Activated CD4-positive, alpha-beta T cell treated with anti-CD3 and anti-CD28 coated beads for 36 hours (primary cell): Measurements from ENCODE around the gene ARRDC2. TPM values are rescaled to one million over a fixed set of nuclear protein-coding genes. Genes with fewer than 3 reads are reported as not detected.

ENCODE experiments used
- ATAC-seq: fragments of 200-7000 bp; cut with Tn5 transposase; one replicate; pipeline ENCODE4 v1.10.0; 2021; ENCODE audit warnings: mild to moderate bottlenecking, moderate library complexity
- CTCF ChIA-PET: fragments of 350-600 bp; sonication (Branson Sonifier 250); formaldehyde crosslinking; loops from one replicate; lab custom pipeline; 2021; ENCODE audit warnings: antibody characterized with exemption; lab: Charles Lee
- POLR2A ChIA-PET: fragments of 350-600 bp; sonication (Branson Sonifier 250); formaldehyde crosslinking; loops from one replicate; lab custom pipeline; 2021; ENCODE audit warnings: antibody characterized with exemption, inconsistent platforms; lab: Charles Lee
- DNase-seq: peaks from one replicate; pipeline ENCODE4 v3.0.0-alpha.2; 2020
- H3K27ac Mint-ChIP-seq: one replicate; pipeline ENCODE4 v1.8.0; 2021; ENCODE audit warnings: mixed read lengths
- H3K27me3 Mint-ChIP-seq: one replicate; pipeline ENCODE4 v1.8.0; 2021; ENCODE audit warnings: mixed read lengths
- H3K36me3 Mint-ChIP-seq: one replicate; pipeline ENCODE4 v1.8.0; 2021; ENCODE audit warnings: low read depth, mixed read lengths
- H3K4me1 Mint-ChIP-seq: one replicate; pipeline ENCODE4 v1.8.0; 2021; ENCODE audit warnings: mixed read lengths
- H3K4me3 Mint-ChIP-seq: one replicate; pipeline ENCODE4 v1.8.0; 2021; ENCODE audit warnings: mild to moderate bottlenecking, moderate library complexity, mixed read lengths
- H3K9me3 Mint-ChIP-seq: one replicate; pipeline ENCODE4 v1.8.0; 2021; ENCODE audit warnings: low read depth, mixed read lengths
- intact Hi-C, 2 experiments: fragments of 100-400 bp; cut with DNase I in 1 of 2; cut with micrococcal nuclease in 1 of 2; formaldehyde crosslinking; loops; one replicate each; pipeline versions ENCODE4 v1.14.2 to v1.15.1; 2022 to 2024; cut with DNase I, micrococcal nuclease
- total RNA-seq, 2 experiments: library from RNA; stranded (reverse); gene quantifications; one replicate each; pipeline ENCODE4 v1.2.3, GENCODE V29; 2021

The ARRDC2 gene
- total RNA-seq, 2 experiments from 2014 or later = 13.5 to 21.7 TPM

DNA sequence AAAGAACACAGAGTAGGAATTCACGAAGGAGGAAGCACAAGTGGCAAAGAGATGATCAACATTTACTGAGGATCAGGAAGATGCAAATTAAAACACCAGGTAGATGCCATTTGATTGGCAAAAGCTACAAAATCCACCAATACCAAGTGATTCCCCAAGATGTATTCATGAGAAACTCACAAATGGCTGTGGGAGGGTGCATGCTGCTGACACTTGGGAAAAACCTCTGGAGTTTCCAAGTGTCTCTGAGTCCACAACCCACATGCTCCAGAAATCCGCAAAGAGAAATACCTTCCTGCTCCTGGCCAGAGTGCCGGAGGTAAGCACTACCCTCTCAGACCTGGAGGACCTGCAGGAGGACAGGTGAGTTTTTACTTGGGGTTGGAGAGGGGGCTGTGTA lies 35.7 kb downstream of the ARRDC2 start:
- peak overlapping the region; percentile 11 for H3K27ac Mint-ChIP-seq
- peaks cover 34% of the 10 kb centered on the region for H3K4me1 Mint-ChIP-seq

DNA sequence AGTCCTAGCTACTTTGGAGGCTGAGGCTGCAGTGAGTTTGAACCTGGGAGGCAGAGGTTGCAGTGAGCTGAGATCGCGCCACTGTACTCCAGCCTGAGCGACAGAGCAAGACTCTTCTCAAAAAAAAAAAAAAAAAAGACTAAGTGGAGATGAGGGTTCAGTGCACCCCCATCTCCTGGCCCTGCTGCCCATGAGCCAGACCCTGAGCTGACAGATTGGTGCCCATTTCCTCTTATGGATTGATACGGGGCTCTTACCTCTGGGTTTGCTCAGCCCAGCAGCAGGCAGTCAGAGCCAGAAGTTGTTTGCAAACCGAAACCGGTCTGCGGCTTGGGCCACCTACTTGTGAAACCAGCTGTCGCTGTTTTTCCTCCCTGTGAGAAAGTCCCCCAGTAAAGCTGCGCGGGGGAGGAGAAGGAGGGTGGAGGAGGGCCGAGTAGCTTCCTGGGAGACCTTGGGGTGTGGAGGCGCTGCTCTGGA lies 36.9 kb downstream of the ARRDC2 start:
- POLR2A ChIA-PET = interaction anchor here (0.6 to 1.2 kb wide), 8 partner anchors 12 to 637 kb away, joined by 3 to 9 read pairs (median 4); no protein-coding TSS in a partner anchor
- intact Hi-C loops = loop anchor here (1.0 to 2.0 kb wide), 7 partner anchors 13 to 99 kb away; no protein-coding TSS in a partner anchor
- Mint-ChIP-seq H3K27me3 (peaks cover 9% of the 10 kb centered on the region), H3K9me3 (peaks cover 2% of the 10 kb centered on the region), H3K4me1 (peaks cover 34% of the 10 kb centered on the region), H3K27ac (peak overlapping the region; percentile 16), H3K36me3 (no peaks in the 10 kb centered on the region), H3K4me3 (peak overlapping the region; percentile 11)
- CTCF ChIA-PET = interaction anchor here (0.6 to 1.6 kb wide), 13 partner anchors 13 to 256 kb away, joined by 3 to 12 read pairs (median 4); partner anchors contain the start of gene ARRDC2
- ATAC-seq = peak; percentile 94
- peak; percentile 96 for DNase-seq

More for the DNA sequence above, 35.7 kb downstream of the ARRDC2 start:
- peaks cover 9% of the 10 kb centered on the region for H3K27me3 Mint-ChIP-seq
- ATAC-seq = no peak
- ChIA-PET CTCF (no interaction called here), POLR2A (interaction anchor here (0.9 kb wide), 1 partner anchor 12 kb away, joined by 5 read pairs; no protein-coding TSS in a partner anchor)
- no peak for DNase-seq
- H3K36me3 Mint-ChIP-seq = no peaks in the 10 kb centered on the region
- intact Hi-C loops = loop anchor here (2.0 kb wide), 2 partner anchors 15 to 21 kb away; no protein-coding TSS in a partner anchor
- peaks cover 2% of the 10 kb centered on the region for H3K9me3 Mint-ChIP-seq
- H3K4me3 Mint-ChIP-seq = no peak overlapping the region

GRCh38 chr19:18045307-18046050 lies 37.5 kb downstream of the ARRDC2 start:
- POLR2A ChIA-PET = interaction anchor here (0.6 to 1.2 kb wide), 6 partner anchors 11 to 638 kb away, joined by 3 to 9 read pairs (median 3); no protein-coding TSS in a partner anchor
- CTCF ChIA-PET = interaction anchor here (0.6 to 1.6 kb wide), 9 partner anchors 12 to 107 kb away, joined by 3 to 12 read pairs (median 4); partner anchors contain the start of gene ARRDC2
- ATAC-seq (peak; percentile 13), DNase-seq (no peak)
- Mint-ChIP-seq H3K4me1 (peaks cover 40% of the 10 kb centered on the region), H3K27ac (peak overlapping the region; percentile 42), H3K9me3 (peaks cover 2% of the 10 kb centered on the region), H3K36me3 (no peaks in the 10 kb centered on the region), H3K4me3 (peak overlapping the region; percentile 11), H3K27me3 (peaks cover 9% of the 10 kb centered on the region)
- intact Hi-C loops = loop anchor here (1.0 to 2.0 kb wide), 7 partner anchors 13 to 99 kb away; no protein-coding TSS in a partner anchor

DNA sequence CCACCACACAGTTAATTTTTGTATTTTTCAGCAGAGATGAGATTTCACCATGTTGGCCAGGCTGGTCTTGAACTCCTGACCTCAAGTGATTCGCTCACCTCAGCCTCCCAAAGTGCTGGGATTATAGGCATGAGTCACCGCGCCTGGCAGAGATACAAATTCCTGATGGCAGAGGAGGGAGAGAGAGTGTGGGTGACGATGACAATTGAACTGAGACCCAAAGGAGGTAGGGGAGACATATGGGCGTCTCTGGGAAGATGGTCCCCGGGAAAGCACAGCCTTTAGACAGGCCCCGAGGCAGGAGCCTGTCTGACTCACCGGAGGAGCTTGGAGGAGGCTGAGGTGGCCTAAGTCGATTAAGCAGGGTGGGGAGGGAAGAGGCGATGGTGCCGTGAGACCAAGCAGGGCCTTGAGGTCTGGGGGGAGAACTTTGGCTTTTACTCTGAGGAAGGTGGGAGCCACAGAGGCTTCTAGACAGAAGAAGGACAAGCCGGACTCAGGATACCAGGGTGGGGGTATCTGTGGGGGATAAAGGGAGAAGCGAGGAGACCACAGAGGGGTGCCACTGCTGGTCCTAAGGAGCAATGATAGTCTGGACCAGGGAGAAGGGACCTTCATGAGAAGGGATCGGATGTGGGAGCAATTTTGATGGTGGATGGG lies 38.2 kb downstream of the ARRDC2 start:
- Mint-ChIP-seq H3K27ac (peak overlapping the region; percentile 42), H3K4me1 (peaks cover 44% of the 10 kb centered on the region), H3K4me3 (no peak overlapping the region), H3K9me3 (no peaks in the 10 kb centered on the region), H3K27me3 (peaks cover 7% of the 10 kb centered on the region), H3K36me3 (no peaks in the 10 kb centered on the region)
- ChIA-PET POLR2A (interaction anchor here (1.0 kb wide), 1 partner anchor 10 kb away, joined by 3 read pairs; no protein-coding TSS in a partner anchor), CTCF (interaction anchor here (1.4 kb wide), 1 partner anchor 38 kb away, joined by 12 read pairs; the partner anchor contains the start of gene ARRDC2)
- intact Hi-C loops = no loop called here
- DNase-seq = peak; percentile 51
- no peak for ATAC-seq

DNA sequence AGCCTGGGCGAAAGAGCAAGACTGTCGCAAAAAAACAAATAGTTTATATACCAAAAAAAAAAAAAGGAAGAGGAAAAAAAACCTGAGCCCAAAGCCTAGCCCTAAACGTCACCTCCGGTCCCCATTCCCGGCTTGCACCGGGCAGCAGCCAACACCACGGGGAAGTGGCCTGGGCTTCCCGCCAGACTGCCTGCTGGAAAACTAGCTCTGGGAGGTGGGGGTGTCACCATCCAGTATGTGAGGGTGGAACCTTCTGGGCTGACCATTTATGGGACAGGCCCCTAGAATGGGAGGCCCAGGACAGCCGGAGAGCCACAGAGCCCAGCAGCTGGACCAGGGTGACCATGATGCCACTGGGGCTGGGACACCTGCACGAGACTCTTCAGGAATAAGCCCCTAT lies 41.4 kb downstream of the ARRDC2 start:
- ChIA-PET POLR2A (no interaction called here), CTCF (interaction anchor here (0.5 kb wide), 1 partner anchor 40 kb away, joined by 3 read pairs; no protein-coding TSS in a partner anchor)
- Mint-ChIP-seq H3K9me3 (no peaks in the 10 kb centered on the region), H3K27me3 (no peaks in the 10 kb centered on the region), H3K27ac (no peak overlapping the region), H3K36me3 (no peaks in the 10 kb centered on the region), H3K4me1 (peaks cover 33% of the 10 kb centered on the region), H3K4me3 (no peak overlapping the region)
- intact Hi-C loops = no loop called here
- DNase-seq = no peak
- ATAC-seq = no peak

DNA sequence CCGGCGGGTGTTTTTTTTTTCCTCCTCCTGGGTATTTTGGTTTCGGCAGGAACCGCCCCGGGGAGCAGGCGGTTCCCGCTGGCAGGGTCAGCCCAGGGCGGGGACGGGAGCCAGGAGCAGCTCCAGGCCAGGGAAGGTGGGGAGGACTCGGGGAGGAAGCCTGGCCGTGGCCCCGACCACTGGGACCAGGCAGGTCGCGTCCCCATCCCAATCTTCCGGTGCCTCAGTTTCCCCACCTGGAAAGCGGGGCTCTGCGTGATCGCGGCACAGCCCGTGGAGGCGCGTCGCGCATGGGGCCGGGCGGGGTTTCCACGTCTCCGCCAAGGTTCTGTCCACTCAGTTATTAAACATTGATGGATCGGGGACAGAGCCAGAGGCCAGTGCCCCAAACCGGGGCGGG lies 43.9 kb downstream of the ARRDC2 start:
- DNase-seq (no peak), ATAC-seq (no peak)
- Mint-ChIP-seq H3K4me1 (peaks cover 11% of the 10 kb centered on the region), H3K9me3 (no peaks in the 10 kb centered on the region), H3K27ac (no peak overlapping the region), H3K27me3 (no peaks in the 10 kb centered on the region), H3K36me3 (no peaks in the 10 kb centered on the region), H3K4me3 (no peak overlapping the region)
- POLR2A ChIA-PET = no interaction called here
- intact Hi-C loops = no loop called here
- CTCF ChIA-PET = interaction anchor here (0.5 kb wide), 1 partner anchor 108 kb away, joined by 3 read pairs; no protein-coding TSS in a partner anchor

GRCh38 chr19:18053576-18054219 lies 45.7 kb downstream of the ARRDC2 start:
- no peaks in the 10 kb centered on the region for H3K9me3 Mint-ChIP-seq
- CTCF ChIA-PET = no interaction called here
- peaks cover 20% of the 10 kb centered on the region for H3K4me1 Mint-ChIP-seq
- ATAC-seq = no peak
- DNase-seq = peak; percentile 34
- no peak overlapping the region for H3K27ac Mint-ChIP-seq
- no peak overlapping the region for H3K4me3 Mint-ChIP-seq
- H3K36me3 Mint-ChIP-seq = no peaks in the 10 kb centered on the region
- H3K27me3 Mint-ChIP-seq = no peaks in the 10 kb centered on the region
- intact Hi-C loops = no loop called here
- POLR2A ChIA-PET = no interaction called here

GRCh38 chr19:18055967-18056366 lies 48.0 kb downstream of the ARRDC2 start:
- Mint-ChIP-seq H3K9me3 (no peaks in the 10 kb centered on the region), H3K36me3 (peaks cover 7% of the 10 kb centered on the region), H3K4me3 (no peak overlapping the region), H3K27me3 (no peaks in the 10 kb centered on the region), H3K27ac (no peak overlapping the region), H3K4me1 (peaks cover 11% of the 10 kb centered on the region)
- no peak for DNase-seq
- ChIA-PET POLR2A (interaction anchor here (0.6 kb wide), 1 partner anchor 251 kb away, joined by 3 read pairs; no protein-coding TSS in a partner anchor), CTCF (interaction anchor here (0.7 to 7.9 kb wide), 7 partner anchors 31 to 231 kb away, joined by 3 to 71 read pairs (median 3); partner anchors contain the start of genes ARRDC2, CCDC124 and IL12RB1)
- ATAC-seq = no peak
- intact Hi-C loops = loop anchor here in 1 of 2 experiments (5.0 kb wide), 1 partner anchor 34 kb away; no protein-coding TSS in a partner anchor

GRCh38 chr19:18057557-18057956 lies 49.6 kb downstream of the ARRDC2 start:
- H3K36me3 Mint-ChIP-seq = peaks cover 7% of the 10 kb centered on the region
- CTCF ChIA-PET = interaction anchor here (0.7 to 7.9 kb wide), 5 partner anchors 13 to 119 kb away, joined by 3 to 71 read pairs (median 4); partner anchors contain the start of gene ARRDC2
- intact Hi-C loops = loop anchor here in 1 of 2 experiments (5.0 kb wide), 1 partner anchor 35 kb away; no protein-coding TSS in a partner anchor
- no peaks in the 10 kb centered on the region for H3K27me3 Mint-ChIP-seq
- POLR2A ChIA-PET = no interaction called here
- no peak overlapping the region for H3K4me3 Mint-ChIP-seq
- H3K27ac Mint-ChIP-seq = peak overlapping the region; percentile 72
- DNase-seq = no peak
- H3K4me1 Mint-ChIP-seq = peaks cover 9% of the 10 kb centered on the region
- no peak for ATAC-seq
- H3K9me3 Mint-ChIP-seq = no peaks in the 10 kb centered on the region

DNA sequence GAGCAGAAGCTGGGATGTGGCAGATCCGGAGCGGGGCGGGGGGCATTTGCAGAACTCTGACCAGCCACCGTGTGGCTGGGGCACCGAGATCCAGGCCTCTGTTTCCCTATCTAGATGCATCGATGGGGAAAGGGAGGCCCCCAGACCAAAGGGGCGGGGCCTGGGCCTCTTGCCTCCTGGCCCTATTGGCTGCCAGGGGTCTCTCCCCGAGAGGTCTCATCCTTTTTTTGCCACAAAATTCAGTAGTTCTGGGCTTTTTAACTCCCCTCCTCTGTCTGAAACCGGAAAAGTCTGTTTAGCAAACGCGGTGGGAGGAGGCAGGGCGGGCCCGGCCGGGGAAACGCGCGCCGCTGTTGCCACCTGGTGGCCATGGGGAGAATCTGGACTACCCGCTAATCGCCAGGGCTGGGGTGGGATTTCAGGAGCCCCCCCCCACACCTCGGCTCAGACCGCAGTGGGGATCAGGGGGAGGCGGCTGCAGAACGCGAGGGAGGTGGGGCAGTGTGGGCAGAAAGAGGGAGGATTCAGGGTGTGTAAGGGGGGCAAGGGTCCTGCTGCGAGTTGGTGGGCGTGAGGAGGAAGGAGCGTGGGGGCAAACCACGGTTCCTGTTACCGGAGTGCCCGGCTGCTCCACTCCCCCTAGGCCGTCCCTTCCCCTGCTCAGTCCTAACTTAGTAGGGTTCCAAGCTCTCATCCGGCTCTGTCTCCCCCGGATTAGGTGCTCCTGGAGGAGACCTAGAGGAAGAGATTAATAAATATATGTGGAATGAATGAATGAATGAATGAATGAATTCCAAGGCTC lies 50.4 kb downstream of the ARRDC2 start:
- ChIA-PET POLR2A (no interaction called here), CTCF (interaction anchor here (0.7 to 7.9 kb wide), 9 partner anchors 13 to 120 kb away, joined by 3 to 71 read pairs (median 4); partner anchors contain the start of gene ARRDC2)
- peak; percentile 92 for ATAC-seq
- no peaks in the 10 kb centered on the region for H3K9me3 Mint-ChIP-seq
- intact Hi-C loops = loop anchor here (1.0 to 5.0 kb wide), 7 partner anchors 13 to 120 kb away; no protein-coding TSS in a partner anchor
- no peak overlapping the region for H3K4me3 Mint-ChIP-seq
- H3K4me1 Mint-ChIP-seq = peaks cover 9% of the 10 kb centered on the region
- peak; percentile 91 for DNase-seq
- H3K36me3 Mint-ChIP-seq = peaks cover 9% of the 10 kb centered on the region
- peak overlapping the region; percentile 74 for H3K27ac Mint-ChIP-seq
- no peaks in the 10 kb centered on the region for H3K27me3 Mint-ChIP-seq
